ENCODE data around the gene PON3.

GRCh38 chr7:95432606-95433005 is 36.4 kb upstream of the PON3 start:
- no peak for TF ChIP-seq POLR2AphosphoS5 (IDR thresholded peaks at IDR 0.05; ENCODE audit: borderline replicate concordance, low read depth, low read length)
- no peak for TF ChIP-seq EZH2 (IDR thresholded peaks at IDR 0.05)

Measured in SK-N-MC (cell line).